Subcutaneous abdominal adipose tissue (tissue), 5 donors: ENCODE data around the gene ZMYM2.

Source experiments
- H3K27ac ChIP-seq: one replicate; pipeline ENCODE4 v1.7.0; 2013; ENCODE audit warnings: low read depth, mild to moderate bottlenecking, inconsistent platforms, low read length, moderate library complexity
- H3K27me3 ChIP-seq, 5 donors: one replicate each; pipeline ENCODE4 v1.7.0; 2013; ENCODE audit warnings: low read length in 5 of 5, inconsistent platforms in 1 of 5; ENCODE audit not compliant: control insufficient read depth in 5 of 5, insufficient read depth in 4 of 5
- H3K36me3 ChIP-seq, 5 donors: one replicate each; pipeline ENCODE4 v1.7.0; 2013; ENCODE audit warnings: low read length in 5 of 5; ENCODE audit not compliant: control insufficient read depth in 5 of 5, insufficient read depth in 5 of 5
- H3K4me1 ChIP-seq, 5 donors: one replicate each; pipeline ENCODE4 v1.7.0; 2013; ENCODE audit warnings: low read length in 5 of 5, mild to moderate bottlenecking in 3 of 5, moderate library complexity in 1 of 5; ENCODE audit not compliant: control insufficient read depth in 5 of 5, insufficient read depth in 5 of 5
- H3K4me3 ChIP-seq, 5 donors: one replicate each; pipeline ENCODE4 v1.7.0; 2013; ENCODE audit warnings: low read length in 5 of 5, low read depth in 1 of 5
- H3K9ac ChIP-seq, 5 donors: one replicate each; pipeline ENCODE4 v1.7.0; 2013; ENCODE audit warnings: low read length in 5 of 5, mild to moderate bottlenecking in 4 of 5, moderate library complexity in 3 of 5
- H3K9me3 ChIP-seq, 5 donors: one replicate each; pipeline ENCODE4 v1.7.0; 2013; ENCODE audit warnings: low read length in 5 of 5; ENCODE audit not compliant: control insufficient read depth in 5 of 5
- donor health status: healthy.
- donor health status: healthy.
- donor health status: healthy.
- donor health status: healthy.
- donor health status: healthy.

ZMYM2 gene

DNA sequence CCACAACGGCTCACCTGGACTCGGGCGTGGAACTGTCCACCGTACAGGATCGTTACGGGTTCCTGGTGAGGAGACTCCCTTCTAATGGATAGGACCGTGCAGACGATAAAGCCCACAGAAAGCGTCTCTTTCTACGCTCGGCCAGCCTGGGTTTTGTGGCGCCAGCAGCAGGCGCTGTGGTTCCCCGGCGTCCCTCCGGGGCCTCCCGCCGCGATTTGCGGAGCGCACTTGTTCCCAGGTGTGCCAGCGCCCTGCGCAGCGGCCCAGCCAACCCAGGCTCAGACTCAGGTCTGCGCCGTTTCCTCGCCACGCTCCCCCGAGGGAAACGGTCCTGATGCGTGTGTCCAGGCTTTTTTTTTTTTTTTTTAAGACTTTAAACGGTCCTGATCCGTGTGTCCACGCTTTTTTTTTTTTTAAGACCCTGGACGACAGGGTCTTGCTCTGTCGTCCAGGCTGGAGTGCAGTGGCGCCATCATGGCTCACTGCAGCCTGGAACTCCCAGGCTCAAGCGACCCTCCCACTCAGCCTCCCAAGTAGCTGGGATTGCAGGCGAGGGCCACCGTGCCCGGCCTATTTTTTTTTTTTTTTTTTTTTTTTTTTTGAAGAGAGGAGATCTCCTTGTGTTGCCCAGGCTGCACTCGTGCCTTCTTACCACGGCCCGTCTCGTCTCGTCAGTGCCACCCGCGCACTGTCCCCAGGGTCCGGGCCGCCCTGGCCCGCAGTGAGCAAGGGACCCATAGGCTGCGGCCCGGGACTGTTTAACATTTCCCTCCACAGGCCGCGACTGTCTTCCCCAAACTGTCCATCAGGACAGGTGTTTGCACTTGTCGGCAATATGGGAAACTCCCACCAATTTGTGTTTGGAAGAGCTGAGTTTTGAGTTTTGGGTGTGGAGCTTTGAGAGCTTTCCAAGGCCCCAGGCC, 178.5 kb downstream of the ZMYM2 start:
- Histone ChIP-seq H3K9ac (no peak overlapping the region), H3K27me3 (peaks cover 22 to 39% (median 28%) of the 10 kb centered on the region in 5 donors), H3K4me3 (peak overlapping the region in 1 of 5 donors; percentile 37)

DNA sequence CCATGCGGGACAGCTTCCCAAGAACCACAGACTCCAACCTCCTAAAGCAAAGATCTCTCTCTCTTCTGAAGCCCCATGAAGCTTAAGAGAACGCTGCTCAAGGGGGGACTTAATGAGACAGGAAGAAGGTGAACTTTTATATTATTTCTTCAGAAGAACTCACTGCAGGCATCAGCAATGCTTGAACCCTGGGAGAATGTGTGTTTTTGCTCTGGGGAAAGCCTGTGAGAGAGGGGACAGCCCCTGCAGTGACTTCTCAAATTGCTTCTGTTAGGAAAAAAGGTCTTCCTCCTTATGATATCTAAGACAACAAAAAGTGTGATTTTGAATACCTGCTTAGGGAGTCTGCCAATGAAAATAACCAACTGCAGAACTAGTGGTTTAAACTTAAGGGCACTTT, 179.3 kb downstream of the ZMYM2 start:
- peaks cover 29 to 48% (median 36%) of the 10 kb centered on the region in 5 donors for H3K27me3 ChIP-seq
- H3K4me3 ChIP-seq, result no peak overlapping the region
- H3K9me3 ChIP-seq, result no peaks in the 10 kb centered on the region
- H3K27ac ChIP-seq, result no peak overlapping the region
- H3K36me3 ChIP-seq, result no peaks in the 10 kb centered on the region
- no peak overlapping the region for H3K9ac ChIP-seq
- H3K4me1 ChIP-seq, result peaks cover 0 to 17% (median 11%) of the 10 kb centered on the region in 5 donors

More for the DNA sequence above, 178.5 kb downstream of the ZMYM2 start:
- no peaks in the 10 kb centered on the region for H3K9me3 ChIP-seq
- peaks cover 0 to 11% (median 9%) of the 10 kb centered on the region in 5 donors for H3K4me1 ChIP-seq
- no peaks in the 10 kb centered on the region for H3K36me3 ChIP-seq
- no peak overlapping the region for H3K27ac ChIP-seq

DNA sequence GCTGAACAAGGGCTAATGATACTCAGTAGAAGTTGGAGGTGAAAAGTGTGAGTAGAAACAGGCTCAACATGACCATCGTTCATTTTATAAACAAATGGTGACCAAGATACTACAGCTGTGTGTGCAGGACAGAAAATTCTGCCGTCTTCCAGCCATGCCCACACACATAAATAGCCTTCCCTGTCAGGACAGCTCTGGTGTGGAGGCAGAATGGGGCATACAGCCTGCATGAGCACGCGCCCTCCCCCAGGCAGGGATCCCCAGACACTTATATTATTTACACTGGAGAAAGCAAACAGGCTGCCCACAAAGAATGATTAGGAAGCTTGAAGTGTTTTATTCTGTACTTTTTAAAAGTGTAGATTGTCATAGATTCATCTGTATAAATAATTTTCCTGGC, 182.0 kb downstream of the ZMYM2 start:
- Histone ChIP-seq H3K27me3 (peaks cover 36 to 59% (median 48%) of the 10 kb centered on the region in 5 donors), H3K9me3 (no peaks in the 10 kb centered on the region), H3K9ac (no peak overlapping the region), H3K4me3 (no peak overlapping the region), H3K36me3 (no peaks in the 10 kb centered on the region), H3K27ac (no peak overlapping the region), H3K4me1 (peaks cover 0 to 17% (median 11%) of the 10 kb centered on the region in 5 donors)
